HG02943 (cell line): ENCODE results near the gene EFL1.
"Not testable (repeated sequence)": the region's sequence is repeated elsewhere in the genome, so short reads cannot be mapped to it uniquely, and the experiment has no call there.

Source experiments
- ATAC-seq: cut with Tn5 transposase; IDR thresholded peaks from one replicate; pipeline ENCODE4 v1.9.1; 2021; ENCODE audit warnings: mild to moderate bottlenecking, low read depth, moderate library complexity; ENCODE audit not compliant: unreplicated experiment

Gene EFL1

DNA sequence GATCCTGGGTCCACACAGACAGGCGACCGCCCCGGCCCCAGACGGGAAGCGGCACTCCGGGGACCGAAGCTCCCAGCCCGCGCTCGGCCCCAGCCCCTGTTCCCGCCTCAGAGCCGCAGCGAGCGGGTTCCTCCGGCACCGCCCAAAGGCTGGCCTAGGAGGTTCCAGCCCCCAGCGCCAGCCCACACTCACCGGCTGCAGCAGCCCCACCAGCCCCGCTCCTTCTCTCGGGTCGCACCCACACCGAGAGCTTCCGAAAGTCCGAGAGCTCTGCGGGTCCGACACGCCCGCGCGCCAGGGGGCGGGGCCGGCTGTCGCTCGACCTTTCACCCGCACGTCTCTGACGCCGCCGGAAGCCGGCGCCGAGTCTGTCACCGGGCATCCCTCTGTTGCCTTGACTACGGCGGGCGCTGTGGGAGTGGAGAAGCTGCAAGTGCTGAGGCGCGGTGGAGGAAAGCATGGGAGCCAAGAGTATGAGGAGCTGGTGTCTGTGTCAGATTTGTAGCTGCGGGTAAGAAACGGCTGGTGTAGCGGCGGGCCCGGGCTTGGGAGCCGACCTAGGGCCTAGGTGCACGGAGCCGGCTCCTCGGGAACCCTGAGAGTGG is at the start of gene EFL1, which contains the start of gene SAXO2:
EFL1 (minus strand) TSS at position 313 of the 605 bp plus-strand sequence. CDS start 956 bp downstream, outside the sequence.
SAXO2 (plus strand) TSS at position 397 of the 605 bp plus-strand sequence; CDS start at position 459, 62 bp downstream.
- peak; percentile 98 for ATAC-seq

- not testable (repeated sequence) for ATAC-seq
Measured at GRCh38 chr15:82311321-82311720, 48.8 kb upstream of the EFL1 start.

GRCh38 chr15:82309802-82310201 is 47.3 kb upstream of the EFL1 start:
- ATAC-seq: no peak

GRCh38 chr15:82307714-82308081 is 45.2 kb upstream of the EFL1 start:
- no peak for ATAC-seq

- ATAC-seq: no peak
Measured at GRCh38 chr15:82306791-82307713, 44.5 kb upstream of the EFL1 start.

DNA sequence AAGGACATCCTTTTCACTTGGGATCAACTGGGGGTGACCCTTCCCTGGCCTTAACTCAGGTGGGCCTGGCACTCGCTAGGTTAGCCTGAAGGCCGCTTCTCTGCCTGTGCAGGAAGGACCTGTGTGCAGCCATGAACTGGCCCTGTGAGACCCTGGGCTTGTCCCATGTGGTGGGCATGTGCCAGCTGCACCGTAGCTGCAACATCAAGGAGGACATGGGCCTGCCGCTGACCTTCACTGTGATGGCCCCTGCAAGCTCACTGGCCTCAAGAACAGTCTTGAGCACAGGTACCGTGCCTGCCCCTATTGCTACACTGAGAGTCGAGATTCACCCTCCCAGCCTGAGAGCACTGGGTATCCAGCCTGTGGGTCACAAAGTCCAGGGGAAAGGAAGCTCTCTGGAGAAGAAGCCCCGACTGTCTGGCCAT is 43.1 kb upstream of the EFL1 start:
- ATAC-seq: no peak

DNA sequence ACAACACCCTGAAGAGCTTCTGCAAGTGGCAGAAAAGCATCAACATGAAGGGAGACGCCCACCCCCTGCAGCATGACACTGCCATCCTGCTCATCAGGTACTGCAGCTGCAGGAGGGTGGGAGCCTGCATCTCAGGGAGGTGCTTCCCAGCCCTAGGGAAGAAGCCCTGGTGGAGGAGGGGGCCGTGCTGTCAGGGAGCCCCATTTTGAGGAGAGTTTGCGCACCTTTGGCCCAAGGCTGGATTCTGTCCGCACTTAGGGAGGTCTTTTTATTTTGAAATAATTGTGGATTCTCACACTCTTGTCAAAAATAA is 42.2 kb upstream of the EFL1 start:
- ATAC-seq: no peak

GRCh38 chr15:82303956-82304777 is 41.6 kb upstream of the EFL1 start:
- no peak for ATAC-seq

- ATAC-seq: no peak
Measured at GRCh38 chr15:82301296-82302016, 38.9 kb upstream of the EFL1 start.

DNA sequence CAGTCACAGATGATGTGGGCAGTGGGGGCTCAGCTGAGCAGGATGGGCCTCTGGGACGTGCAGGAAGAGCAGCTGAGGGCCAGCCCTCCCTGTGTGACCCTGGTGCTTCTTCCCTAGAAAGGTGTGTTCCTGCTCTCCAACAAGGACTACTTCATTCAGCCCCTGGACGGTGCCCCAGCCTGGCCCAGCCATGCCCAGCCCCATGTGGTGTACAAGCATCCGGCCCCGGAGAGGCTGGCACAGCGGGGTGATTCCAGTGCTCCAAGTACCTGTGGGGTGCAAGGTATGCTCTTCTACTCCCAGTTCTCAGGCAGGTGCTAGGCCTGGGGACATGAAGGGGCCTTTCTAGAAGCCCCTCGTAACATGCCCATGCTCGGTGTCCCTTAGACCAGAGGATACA is 38.3 kb upstream of the EFL1 start:
- ATAC-seq: no peak

DNA sequence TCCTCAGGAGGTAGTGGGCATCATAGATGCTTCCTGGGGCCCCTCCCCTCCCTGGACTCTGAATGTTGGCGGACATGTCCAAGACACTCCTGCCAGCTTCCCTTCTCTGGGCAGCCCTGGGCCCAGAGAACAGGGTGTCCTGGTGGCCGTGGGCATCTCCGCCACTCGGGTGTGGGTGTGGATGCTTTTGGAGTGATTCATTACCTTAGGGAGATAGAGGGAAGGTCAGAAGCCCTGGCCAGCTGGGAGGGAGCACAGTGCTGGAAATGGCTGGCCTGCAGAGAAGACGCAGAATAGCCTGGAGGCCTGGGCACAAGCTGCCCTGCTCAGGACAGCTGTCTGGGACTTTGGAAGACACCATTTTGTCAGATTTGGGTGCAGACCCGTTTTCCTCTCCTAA is 37.8 kb upstream of the EFL1 start:
- not testable (repeated sequence) for ATAC-seq

DNA sequence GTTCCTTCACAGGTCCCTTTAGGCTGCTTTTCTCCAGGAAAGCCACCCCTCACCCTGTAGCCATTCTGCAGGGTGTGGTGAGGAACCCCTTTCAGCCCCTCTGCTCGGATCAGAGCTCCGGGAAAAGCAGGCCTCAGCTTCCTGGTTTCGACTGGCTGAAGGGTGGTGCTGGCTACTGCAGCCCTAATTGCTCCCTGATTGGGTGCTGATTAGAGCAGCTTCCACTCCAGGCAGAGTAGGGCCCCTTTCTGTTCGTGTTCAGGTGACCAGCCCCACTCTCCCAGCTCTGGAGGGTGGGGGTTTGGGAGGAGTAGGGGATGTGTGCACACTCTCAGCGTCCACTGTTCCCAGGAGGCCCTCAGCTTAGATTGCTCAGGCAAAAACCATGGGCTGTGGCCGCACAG is 37.0 kb upstream of the EFL1 start:
- ATAC-seq: not testable (repeated sequence)

DNA sequence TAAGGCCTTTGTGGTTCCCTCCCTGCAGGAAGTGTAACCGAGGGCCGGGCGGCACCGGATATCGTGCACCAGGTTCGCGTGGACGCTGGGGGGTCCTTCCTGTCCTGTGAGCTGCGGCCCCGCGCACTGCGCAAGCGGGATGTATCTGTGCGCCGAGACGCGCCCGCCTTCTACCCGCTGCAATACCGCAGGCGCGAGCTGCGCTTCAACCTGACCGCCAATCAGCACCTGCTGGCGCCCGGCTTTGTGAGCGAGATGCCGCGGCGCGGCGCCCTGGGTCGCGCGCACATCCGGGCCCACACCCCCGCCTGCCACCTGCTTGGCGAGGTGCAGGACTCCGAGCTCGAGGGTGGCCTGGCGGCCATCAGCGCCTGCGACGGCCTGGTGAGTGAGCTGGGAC is 36.0 kb upstream of the EFL1 start:
- no peak for ATAC-seq

DNA sequence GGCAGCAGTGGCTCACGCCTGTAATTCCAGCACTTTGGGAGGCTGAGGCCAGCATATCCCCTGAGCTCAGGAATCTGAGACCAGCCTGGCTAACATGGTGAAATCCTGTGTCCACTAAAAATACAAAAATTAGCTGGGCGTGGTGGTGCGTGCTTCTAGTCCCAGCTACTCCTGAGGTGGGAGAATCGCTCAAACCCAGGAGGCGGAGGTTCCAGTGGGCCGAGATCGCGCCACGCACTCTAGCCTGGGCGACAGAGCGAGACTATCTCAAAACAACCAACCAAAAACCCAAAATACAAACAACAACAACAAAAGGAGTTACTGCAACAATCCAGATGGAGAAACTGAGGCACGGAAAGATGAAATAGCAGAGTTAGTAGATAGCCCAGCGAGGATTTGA is 35.5 kb upstream of the EFL1 start:
- no peak for ATAC-seq

GRCh38 chr15:82297546-82297945 is 35.0 kb upstream of the EFL1 start:
- no peak for ATAC-seq

DNA sequence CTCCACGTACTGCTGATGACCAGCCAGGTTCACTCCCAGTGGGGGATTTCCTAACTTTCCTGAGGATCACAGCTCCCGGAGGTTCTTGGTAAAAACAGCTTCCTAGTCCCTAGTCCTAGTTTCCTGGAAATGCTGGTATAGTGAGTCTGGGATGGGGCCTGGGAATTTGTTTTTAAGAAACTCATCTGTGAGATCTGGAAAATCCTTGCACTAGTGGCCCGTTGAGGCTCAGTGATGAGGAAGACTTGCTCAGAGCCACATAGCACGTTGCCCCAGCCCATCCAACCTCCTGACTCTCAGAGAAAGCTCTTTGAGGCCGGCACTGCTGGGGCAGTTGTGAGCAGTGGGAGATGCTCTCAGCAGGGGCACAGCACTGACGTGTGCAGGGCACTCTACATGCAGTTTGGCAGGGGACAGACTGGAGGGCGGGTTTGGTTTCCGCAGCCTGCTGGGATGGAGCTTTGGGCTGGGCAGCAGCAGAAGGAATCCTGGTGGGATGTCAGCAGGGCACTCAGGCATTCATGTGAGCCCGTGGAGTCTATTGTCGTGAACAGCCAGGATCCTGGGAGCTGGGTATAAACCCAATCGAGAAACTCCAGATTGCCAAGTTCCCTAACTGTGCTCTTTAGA is 31.6 kb upstream of the EFL1 start:
- ATAC-seq: no peak

DNA sequence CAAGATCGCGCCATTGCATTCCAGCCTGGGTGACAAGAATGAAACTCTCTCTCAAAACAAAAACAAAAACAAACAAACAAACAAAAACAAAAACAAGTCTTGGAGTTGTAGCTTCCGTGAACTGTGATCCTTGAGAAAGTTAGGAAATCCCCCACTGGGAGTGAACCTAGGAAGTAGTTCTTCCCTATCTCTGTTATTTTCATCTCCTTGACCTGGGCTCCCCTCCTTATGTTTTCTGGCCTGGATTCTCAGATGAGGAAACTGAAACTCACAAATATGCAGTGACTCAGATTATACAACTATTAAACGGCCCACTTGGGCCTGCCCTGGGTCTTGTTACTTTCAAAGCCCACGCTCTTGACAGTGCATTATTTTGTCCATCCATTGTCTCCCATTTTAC is 29.7 kb upstream of the EFL1 start:
- ATAC-seq: no peak

GRCh38 chr15:82288202-82288601 is 25.7 kb upstream of the EFL1 start:
- not testable (repeated sequence) for ATAC-seq

GRCh38 chr15:82286475-82286874 is 23.9 kb upstream of the EFL1 start:
- ATAC-seq: peak; percentile 93

DNA sequence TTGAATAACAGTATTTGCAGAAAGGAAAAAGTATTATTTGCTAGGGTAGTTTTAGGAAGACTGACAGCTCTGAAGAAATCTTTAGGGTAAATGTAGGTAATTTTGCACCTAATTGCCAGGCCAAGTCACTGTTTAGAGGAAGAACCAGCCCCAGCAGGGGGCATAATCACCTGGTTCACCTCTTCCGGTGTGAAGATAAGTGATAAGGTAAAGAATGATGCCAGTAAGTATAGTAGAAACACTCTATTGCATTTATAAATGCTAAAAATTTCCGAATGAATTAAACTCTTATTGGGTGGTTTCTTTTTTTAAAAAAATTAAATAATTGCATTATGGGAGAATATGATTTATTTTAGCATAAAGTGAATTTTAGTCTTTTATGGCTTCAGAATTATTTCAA is 21.8 kb upstream of the EFL1 start:
- ATAC-seq: not testable (repeated sequence)
